GM19023 (cell line): ENCODE data around the gene SKA1.
"Not testable (repeated sequence)": the region's sequence is repeated elsewhere in the genome, so short reads cannot be mapped to it uniquely, and the experiment has no call there.

Source experiments
- ATAC-seq: cut with Tn5 transposase; IDR thresholded peaks from one replicate; pipeline ENCODE4 v1.9.1; 2021; ENCODE audit warnings: mild to moderate bottlenecking, moderate library complexity; ENCODE audit not compliant: unreplicated experiment

Gene SKA1

DNA sequence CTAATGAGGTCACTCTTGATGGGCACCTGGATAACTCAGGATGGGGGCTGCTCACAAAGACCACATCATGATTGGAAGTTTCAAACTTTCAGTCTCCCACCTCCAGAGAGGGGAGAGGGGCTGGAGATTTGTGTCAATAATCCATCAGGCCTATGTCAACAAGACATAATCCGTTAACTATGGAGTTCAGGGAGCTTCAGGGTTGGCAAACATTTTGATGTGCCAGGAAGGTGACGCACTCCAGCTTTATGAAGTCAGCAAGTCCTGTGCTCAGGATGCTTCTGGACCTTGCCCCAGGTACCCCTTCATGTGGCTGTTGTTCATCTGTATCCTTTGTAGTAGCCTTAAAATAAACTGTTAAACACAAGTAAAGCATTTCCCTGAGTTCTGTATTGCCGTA, 19.0 kb downstream of the SKA1 start:
- no peak for ATAC-seq

DNA sequence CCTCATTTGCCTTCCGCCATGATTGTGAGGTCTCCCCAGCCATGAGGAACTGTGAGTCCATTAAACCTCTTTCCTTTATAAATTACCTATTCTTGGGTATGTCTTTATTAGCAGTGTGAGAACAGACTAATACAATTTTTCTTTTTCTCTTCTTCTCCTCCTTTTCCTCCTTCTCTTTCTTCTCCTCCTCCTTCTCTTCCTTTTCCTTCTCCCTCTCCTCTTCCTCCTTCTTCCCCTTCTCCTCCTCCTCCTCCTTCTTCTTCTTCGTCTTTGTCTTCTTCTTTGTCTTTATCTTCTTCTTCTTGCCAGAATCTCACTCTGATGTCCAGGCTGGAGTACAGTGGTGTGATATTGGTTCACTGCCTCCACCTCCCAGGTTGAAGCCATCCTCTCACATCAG, 20.2 kb downstream of the SKA1 start:
- ATAC-seq, result no peak

DNA sequence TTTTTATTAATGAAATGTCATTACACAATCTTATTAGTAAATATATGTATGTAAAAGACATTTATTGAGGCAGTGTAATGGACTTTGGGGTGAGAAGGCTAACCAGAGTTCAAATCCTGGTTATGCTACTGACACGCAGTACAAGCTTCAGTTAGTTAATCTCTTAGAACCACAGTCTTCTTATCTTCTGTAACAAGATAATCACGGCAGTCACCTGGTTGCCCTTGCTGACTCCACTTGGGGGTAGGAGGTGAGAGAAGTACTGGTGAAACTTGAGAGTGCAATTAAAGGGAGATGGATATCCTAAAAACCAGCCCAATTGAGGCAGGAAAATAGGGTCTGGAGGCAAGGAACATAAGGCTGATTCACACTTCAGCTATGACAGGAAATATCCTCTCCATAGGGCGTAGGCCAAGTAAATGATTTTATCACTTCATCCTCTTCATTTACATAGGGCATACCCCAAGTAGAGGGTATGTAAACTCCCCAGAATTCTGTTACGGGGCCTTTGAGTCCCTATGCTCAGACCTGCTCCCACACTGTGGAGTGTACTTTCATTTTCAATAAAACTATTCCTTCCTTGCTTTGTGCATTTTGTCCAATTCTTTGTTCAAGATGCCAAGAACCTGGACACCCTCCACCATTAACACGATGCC, 21.3 kb downstream of the SKA1 start:
- no peak for ATAC-seq

DNA sequence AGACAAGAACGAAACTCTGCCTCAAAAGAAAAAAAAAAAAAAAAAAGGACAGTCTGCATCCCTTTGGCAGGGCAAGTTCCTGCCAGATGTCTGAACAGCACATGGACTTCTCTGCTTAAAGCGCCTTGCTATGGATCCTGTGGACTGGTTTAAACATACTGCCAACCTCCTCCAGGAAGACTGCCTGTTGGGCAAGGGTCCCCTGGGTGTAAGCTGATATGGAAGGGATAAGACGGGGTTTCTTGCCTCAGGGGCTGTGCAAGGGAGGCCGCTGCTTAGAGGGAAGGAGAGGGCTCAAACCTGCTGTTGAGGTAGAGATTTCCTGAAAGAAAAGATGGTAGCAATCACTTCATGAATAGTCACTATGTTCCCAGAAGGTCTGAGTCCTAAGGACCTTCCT, 22.2 kb downstream of the SKA1 start:
- no peak for ATAC-seq

DNA sequence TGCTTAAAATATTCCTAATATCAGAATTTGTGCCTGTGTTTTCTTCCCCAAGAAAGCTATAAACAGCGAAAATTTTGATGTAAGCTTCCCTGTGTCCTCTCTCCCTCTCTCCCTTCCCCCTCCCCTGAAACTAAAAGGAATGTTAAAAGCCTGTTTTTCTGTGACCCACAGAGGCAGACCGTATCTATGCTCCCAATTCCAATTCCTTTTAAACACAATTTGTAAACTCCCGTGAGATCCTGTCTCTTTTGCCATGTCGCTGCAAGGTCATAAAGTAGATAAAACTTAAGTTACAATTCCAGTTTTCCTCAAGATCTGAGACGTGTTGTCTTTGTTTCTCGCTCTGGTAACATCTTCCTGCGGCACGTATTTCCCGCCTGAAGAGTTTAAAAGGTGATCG, 23.3 kb downstream of the SKA1 start:
- ATAC-seq, result no peak

DNA sequence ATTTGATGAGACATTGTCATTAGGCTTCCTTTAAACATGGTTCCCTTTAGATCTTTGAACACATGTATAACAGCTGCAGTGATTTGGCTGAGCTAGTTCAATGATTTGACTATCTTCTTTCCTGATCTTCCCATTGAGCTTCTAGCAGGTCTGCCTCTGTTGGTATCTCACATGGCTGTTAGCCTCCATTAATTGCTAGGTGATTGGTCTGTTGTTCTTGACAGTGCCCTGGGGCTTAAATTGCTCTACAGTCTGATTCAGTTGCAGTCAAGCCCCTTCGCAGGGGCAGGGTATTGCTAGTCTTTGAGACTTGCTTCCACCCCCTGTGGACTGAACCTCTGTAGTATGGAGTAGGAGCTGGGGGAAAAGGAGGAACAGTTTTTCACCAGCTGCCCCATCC, 24.1 kb downstream of the SKA1 start:
- no peak for ATAC-seq

DNA sequence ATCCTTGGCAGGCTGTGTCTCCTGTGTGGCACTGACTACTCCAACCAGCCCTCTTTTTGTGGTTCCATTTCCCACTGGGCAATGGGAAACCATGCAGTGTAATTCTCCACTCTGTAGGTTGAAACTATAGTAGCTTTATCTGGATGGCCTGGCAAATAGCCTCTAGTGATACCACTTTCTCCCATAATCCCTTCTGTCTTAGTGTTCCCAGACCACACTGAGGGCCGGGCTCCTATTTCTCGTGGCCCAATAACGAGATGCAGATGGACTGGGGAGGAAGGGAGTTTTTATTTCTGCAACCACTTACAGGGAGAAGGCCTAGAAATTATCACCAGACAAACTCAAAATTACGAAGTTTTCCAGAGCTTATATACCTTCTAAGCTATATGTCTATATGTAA, 24.7 kb downstream of the SKA1 start:
- ATAC-seq, result no peak

DNA sequence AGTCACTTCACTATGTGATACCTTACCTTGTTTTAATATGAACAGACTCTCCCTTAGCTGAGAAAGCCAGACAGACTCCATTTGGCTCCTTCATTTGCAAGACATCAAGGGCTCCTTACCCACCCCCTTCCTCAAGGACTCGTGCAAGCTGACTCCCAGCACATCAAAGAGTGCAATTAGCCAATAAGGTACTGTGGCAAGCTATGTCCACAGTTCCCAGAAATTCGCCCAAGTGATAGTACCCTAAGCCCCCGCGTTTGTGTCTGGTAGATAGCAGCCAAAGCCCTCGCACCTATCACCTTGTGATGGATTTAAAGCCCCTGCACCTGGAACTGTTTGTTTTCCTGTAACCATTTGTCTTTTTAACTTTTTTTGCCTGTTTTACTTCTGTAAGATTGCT, 25.6 kb downstream of the SKA1 start:
- not testable (repeated sequence) for ATAC-seq

DNA sequence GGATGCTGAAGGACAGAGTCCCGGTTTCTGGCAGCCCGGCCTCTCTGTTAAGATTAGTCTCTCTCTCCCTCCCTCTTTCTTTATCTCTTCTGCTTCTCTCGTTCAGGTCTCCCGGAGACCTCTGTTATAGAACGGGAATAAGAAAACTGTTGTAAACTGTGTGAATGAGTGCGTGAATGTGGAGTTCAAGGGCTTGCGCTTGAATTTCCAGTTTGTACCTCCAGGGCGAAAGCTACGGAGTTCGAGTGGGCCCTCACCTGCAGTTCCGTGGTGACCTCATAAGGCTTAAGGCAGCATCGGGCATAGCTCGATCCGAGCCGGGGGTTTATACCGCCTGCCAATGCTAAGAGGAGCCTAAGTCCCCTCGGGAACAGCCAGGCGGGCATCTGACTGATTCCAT, 26.4 kb downstream of the SKA1 start:
- no peak for ATAC-seq

DNA sequence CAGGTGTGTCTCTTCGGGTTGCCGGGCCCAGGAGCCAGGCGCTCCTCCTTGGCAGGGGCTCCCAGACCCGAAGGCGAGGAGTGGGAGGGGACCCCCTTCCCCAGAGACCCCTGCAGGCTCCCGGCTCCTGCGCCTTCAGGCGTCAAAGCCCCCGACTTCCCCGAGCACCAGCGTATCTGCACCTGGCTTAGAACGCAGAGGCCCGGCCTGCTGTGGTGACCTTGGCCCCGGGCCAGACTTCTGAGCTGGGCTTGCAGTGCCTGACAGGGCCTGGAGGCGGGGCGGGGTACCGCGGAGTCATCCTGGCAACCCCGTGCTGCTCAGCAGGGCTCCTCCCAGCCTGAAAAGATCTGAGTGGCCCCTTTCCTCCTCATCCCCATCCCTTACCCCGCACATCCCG, 27.0 kb downstream of the SKA1 start:
- ATAC-seq, result no peak

DNA sequence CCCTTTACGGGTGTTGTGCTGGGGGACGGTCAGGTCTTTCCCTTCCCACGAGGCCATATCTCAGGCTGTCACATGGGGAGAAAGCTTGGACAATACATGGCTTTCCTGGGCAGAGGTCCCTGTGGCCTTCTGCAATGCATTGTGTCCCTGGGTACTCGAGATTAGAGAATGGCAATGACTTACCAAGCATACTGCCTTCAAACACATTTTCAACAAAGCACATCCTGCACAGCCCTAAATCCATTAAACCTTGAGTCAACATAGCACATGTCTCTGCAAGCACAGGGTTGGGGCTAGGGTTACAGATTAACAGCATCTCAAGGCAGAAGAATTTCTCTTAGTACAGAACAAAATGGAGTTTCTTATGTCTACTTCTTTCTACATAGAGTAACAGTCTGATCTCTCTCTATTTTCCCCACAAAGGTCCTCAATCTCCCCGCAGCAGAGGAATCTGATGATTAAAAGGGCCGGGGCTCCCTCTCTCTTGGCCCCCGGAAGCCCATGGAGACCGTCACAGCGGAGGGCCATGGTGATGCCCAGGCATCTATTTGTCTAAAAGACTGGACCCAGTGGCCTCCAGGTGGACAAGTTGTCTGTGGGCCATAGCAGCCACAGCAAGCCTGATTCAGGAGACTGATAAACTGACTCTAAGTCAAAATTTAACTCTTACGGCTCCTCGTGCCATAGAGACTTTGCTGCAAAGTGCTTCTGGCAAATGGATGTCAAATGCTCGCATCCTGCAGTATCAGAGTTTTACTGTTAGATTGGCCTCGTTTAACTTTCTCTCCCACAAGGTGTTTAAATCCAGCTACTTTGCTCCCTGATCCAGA, 30.1 kb downstream of the SKA1 start:
- ATAC-seq, result not testable (repeated sequence)

DNA sequence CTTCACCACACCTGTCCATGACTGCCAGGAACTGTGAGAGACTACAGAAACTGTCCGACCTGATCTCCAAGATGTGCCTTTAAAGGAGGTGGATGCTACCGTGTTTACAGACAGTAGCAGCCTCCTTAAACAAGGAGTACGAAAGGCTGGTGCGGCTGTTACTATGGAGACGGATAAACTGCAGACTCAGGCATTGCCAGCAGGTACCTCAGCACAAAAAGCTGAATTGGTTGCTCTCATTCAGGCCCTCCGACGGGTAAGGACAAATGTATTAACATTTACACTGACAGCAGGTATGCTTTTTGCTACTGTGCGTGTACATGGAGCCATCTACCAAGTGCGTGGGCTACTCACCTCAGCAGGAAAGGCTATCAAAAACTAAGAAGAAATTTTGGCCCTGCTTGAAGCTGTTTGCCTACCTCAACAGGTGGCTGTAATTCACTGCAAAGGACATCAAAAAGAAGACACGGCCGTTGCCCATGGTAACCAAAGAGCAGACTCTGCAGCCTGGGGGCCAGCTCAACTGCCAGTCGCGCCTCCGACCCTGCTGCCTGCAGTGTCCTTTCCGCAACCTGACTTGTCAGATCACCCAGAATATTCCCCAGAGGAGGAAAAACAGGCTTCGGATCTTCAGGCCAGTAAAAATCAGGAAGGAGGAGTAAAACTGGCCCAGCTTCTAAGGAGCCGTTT, 30.9 kb downstream of the SKA1 start:
- no peak for ATAC-seq

DNA sequence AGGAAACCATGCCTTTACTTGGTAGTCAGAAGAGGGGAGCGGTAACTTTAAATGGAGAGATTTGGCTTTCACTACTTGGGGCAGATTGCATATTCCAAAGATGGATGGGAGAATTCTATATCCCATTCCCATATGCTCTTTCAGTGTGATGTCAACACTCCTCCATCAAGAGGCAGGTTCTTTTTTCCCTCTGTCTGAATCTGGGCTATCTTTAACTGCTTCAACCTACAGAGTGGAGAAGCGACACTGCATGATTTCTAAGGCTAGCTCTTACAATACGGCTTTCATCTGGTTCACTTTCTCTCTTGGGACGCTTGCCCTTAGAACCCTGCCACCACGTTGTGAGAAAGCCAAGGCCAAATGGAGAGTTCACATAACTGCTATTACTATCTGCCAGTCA, 34.4 kb downstream of the SKA1 start:
- ATAC-seq, result no peak

DNA sequence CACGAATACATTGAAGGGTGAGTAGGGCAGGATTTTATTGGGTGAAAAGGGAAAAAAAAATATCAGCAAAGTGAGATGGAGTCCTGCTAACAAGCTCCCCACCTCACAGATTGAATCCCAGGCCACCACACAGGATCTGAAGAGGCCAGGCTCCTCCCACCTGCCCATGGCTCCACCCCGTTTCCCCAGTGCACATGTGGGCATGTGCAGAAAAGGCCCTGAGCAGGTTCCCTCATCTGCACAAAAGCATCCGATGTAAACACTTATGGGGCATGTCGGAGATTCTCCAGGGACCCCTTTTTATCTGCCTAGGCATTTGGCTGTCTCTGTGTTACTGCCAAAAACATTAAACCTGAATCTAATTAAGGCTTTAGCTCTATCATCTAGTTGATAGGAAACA, 35.2 kb downstream of the SKA1 start:
- ATAC-seq, result no peak

DNA sequence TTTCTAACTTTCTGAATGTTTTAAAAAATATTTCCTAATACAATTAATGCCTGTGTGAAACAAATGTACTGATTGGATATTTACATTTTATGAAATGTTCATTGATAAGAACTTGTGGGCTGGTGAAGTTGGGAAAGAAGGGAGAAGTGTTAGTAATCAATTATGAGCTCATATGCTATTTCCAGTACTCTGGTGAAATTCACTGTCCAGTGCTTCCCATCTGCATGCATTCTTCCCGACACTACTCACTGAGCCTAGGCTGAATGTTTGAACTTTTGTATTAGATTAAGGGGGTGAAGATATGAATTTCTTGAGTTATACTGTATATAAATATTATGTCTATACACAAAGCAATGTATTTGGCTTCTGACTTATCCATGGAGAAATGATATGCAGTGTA, 36.0 kb downstream of the SKA1 start:
- no peak for ATAC-seq

DNA sequence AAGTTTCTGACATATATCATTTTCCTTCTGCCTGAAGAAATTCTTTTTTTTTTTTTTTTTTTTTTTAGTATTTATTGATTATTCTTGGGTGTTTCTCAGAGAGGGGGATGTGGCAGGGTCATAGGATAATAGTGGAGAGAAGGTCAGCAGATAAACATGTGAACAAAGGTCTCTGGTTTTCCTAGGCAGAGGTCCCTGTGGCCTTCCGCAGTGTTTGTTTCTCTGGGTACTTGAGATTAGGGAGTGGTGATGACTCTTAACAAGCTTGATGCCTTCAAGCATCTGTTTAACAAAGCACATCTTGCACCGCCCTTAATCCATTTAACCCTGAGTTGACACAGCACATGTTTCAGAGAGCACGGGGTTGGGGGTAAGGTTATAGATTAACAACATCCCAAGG, 42.0 kb downstream of the SKA1 start:
- ATAC-seq, result not testable (repeated sequence)

DNA sequence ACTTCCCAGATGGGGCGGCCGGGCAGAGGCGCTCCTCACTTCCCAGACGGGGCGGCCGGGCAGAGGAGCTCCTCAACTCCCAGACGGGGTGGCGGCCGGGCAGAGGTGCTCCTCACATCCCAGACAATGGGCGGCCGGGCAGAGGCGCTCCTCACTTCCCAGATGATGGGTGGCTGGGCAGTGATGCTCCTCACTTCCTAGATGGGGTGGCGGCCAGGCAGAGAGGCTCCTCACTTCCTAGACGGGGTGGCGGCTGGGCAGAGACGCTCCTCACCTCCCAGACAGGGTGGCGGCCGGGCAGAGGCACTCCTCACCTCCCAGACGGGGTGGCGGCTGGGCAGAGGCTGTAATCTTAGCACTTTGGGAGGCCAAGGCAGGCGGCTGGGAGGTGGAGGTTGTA, 42.9 kb downstream of the SKA1 start:
- ATAC-seq, result not testable (repeated sequence)

DNA sequence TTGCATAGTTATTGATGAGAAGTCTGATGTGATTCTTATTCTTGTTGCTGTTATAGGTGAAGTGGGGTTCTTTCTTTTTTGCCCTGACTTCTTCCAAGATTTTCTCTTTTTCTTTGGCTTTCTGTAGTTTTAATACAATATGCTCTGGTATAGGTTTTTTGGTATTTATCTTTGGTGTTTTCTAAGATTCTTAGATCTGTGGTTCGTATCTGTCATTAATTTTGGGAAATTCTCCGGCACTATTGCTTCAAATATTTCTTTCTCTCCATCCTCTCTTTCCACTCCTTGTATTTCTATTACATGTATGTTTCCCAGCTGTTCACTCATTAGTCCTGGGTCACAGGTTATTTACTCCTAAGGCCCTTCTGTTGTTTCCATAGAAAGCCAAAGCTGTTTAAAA, 43.8 kb downstream of the SKA1 start:
- ATAC-seq, result no peak

DNA sequence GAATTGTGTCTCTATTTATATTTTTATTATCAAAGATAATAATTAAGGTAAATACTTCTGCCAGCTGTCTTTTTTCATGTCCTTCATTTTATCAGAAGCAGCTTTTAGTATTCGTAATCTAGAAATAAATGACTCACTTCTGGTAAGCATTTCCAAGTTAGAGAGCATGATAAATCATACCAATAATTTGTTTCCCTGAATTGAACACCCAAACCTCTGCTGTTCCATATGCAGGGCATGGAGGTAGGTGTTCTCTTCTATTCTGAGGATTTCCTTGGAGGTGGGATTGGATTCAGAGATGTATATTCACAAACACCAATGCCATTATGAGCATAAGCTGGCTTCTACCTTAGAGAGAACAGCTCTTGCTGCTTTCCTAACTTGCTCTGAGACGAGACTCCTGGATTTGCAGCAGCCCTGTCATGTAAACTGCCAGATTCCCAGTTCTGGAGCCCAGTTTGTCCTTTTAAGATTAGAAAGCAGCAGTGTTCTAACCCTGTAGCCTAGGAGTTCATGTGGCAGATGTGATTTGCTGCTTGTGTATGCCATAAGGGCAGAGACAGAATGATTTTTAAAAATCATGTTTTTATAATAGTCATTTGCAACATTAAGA, 47.5 kb downstream of the SKA1 start:
- ATAC-seq, result no peak

DNA sequence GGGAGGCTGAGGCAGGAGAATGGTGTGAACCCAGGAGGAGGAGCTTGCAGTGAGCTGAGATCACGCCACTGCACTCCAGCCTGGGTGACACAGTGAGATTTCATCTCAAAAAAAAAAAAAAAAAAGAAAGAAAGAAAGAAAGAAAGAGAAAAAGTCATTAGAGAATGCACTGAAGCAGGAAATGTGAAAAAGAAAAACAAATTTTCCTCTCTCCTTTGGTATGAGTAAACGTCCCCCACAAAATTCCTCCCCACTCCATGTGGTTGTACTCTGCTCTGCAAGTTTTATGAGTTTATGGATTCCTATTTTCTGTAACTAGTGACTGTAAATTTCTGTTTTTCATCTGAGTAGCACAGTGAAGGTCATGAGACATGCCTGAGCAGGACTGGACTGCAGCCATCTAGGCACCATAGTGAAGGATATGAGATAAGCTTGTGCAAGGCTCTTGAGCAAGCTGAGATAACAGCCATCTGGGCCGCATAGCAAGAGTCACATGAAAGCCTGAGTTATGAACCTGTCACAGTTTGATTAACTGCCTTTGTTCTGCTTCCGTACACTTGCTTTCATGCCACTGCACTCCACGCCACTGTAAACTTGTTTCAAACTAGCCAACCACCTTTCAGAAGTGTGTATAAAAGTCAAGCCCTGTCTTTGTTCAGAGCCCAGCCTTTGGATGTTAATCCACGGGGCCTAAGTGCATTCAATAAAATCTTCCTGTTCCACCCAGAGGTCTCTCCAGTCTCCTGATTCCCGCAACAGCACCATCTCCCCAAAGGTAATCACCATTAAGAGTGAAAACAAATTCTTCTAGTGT, 50.2 kb downstream of the SKA1 start:
- ATAC-seq, result no peak

DNA sequence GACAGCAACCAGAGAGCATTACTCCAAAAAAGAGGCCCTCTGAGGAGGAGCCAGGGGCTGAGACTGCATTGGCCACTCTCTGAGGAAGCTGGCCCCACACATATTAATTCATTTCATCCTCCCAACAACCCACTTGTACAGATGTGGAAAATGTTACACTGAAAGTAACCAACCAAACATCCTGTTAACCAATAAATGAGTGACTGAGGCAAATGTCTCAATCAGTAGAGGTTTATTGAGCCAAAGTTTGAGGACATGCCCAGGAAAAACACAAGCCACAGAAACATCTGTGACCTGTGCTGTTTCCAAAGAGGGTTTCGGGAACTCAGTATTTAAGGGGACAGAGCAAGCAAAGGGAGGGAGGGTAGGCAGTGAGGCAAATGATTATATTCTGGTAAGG, 53.0 kb downstream of the SKA1 start:
- no peak for ATAC-seq
